Posterior cingulate gyrus (tissue), 11 donors: ENCODE data around the gene RNF19B.

Experiments used
- DNase-seq, 10 donors: peaks; one replicate each; pipeline versions ENCODE4 v3.0.0 to v3.0.0-alpha.2; 2020 to 2021; ENCODE audit warnings: mixed read lengths in 3 of 10
- intact Hi-C: fragments of 100-400 bp; cut with DNase I; formaldehyde crosslinking; loops from one replicate; pipeline ENCODE4 v1.15.1; 2023

The RNF19B gene

GRCh38 chr1:32972814-32973428 lies 8.3 kb upstream of the RNF19B start:
- DNase-seq = peak; percentile 57 to 97 (median 80)
- intact Hi-C loops = no loop called here

GRCh38 chr1:32971576-32971975 lies 7.0 kb upstream of the RNF19B start:
- intact Hi-C loops = no loop called here
- DNase-seq = no peak

GRCh38 chr1:32971156-32971555 lies 6.5 kb upstream of the RNF19B start:
- intact Hi-C loops = no loop called here
- DNase-seq = no peak

- no peak for DNase-seq
- intact Hi-C loops = loop anchor here (5.0 to 10.0 kb wide), 2 partner anchors 43 to 65 kb away; partner anchors contain the start of gene AK2
Observed at GRCh38 chr1:32969566-32969965, 5.0 kb upstream of the RNF19B start.

- DNase-seq = no peak
- intact Hi-C loops = loop anchor here (5.0 to 10.0 kb wide), 2 partner anchors 44 to 67 kb away; partner anchors contain the start of gene AK2
Observed at GRCh38 chr1:32967888-32968568, 3.4 kb upstream of the RNF19B start.

- DNase-seq = no peak
- intact Hi-C loops = loop anchor here (5.0 to 10.0 kb wide), 2 partner anchors 45 to 68 kb away; partner anchors contain the start of gene AK2
Observed at GRCh38 chr1:32966900-32967299, 2.3 kb upstream of the RNF19B start.

- no peak for DNase-seq
- intact Hi-C loops = loop anchor here (5.0 to 10.0 kb wide), 2 partner anchors 47 to 70 kb away; partner anchors contain the start of gene AK2
Observed at GRCh38 chr1:32965251-32965747, 690 bp upstream of the RNF19B start.

GRCh38 chr1:32963746-32964460 lies 706 bp downstream of the RNF19B start:
- peak in 9 of 10 donors; percentile 23 to 90 (median 35) for DNase-seq
- intact Hi-C loops = loop anchor here (10.0 kb wide), 1 partner anchor 71 kb away; the partner anchor contains the start of gene AK2

- no peak for DNase-seq
- intact Hi-C loops = loop anchor here (10.0 kb wide), 1 partner anchor 72 kb away; the partner anchor contains the start of gene AK2
Observed at GRCh38 chr1:32962248-32962896, 2.2 kb downstream of the RNF19B start.

GRCh38 chr1:32960819-32961355 lies 3.7 kb downstream of the RNF19B start:
- intact Hi-C loops = loop anchor here (10.0 kb wide), 1 partner anchor 74 kb away; the partner anchor contains the start of gene AK2

GRCh38 chr1:32960342-32960741 lies 4.3 kb downstream of the RNF19B start:
- intact Hi-C loops = loop anchor here (10.0 kb wide), 1 partner anchor 74 kb away; the partner anchor contains the start of gene AK2
- DNase-seq = no peak

More at GRCh38 chr1:32960819-32961355, 3.7 kb downstream of the RNF19B start:
- no peak for DNase-seq

GRCh38 chr1:32958827-32959226 lies 5.8 kb downstream of the RNF19B start:
- DNase-seq = no peak
- intact Hi-C loops = no loop called here

- intact Hi-C loops = no loop called here
- no peak for DNase-seq
Observed at GRCh38 chr1:32957017-32957416, 7.6 kb downstream of the RNF19B start.

GRCh38 chr1:32954168-32954567 lies 10.4 kb downstream of the RNF19B start:
- no peak for DNase-seq

GRCh38 chr1:32953495-32953894 lies 11.1 kb downstream of the RNF19B start:
- intact Hi-C loops = no loop called here
- no peak for DNase-seq

More at GRCh38 chr1:32954168-32954567, 10.4 kb downstream of the RNF19B start:
- intact Hi-C loops = no loop called here

GRCh38 chr1:32949519-32949918 lies 15.1 kb downstream of the RNF19B start:
- intact Hi-C loops = no loop called here
- no peak for DNase-seq

GRCh38 chr1:32948905-32949304 lies 15.7 kb downstream of the RNF19B start:
- intact Hi-C loops = no loop called here
- DNase-seq = no peak

GRCh38 chr1:32948390-32948722 lies 16.3 kb downstream of the RNF19B start:
- no peak for DNase-seq
- intact Hi-C loops = no loop called here

GRCh38 chr1:32947669-32948389 lies 16.8 kb downstream of the RNF19B start:
- intact Hi-C loops = no loop called here
- no peak for DNase-seq
